AG20443 (cell line): Measurements from ENCODE around the gene BMP8B.
"Not testable (repeated sequence)": the region's sequence is repeated elsewhere in the genome, so short reads cannot be mapped to it uniquely, and the experiment has no call there.

Source experiments
- DNase-seq: peaks from one replicate; pipeline ENCODE4 v3.0.0; 2012; ENCODE audit warnings: low spot score, mixed read lengths

The BMP8B gene

DNA sequence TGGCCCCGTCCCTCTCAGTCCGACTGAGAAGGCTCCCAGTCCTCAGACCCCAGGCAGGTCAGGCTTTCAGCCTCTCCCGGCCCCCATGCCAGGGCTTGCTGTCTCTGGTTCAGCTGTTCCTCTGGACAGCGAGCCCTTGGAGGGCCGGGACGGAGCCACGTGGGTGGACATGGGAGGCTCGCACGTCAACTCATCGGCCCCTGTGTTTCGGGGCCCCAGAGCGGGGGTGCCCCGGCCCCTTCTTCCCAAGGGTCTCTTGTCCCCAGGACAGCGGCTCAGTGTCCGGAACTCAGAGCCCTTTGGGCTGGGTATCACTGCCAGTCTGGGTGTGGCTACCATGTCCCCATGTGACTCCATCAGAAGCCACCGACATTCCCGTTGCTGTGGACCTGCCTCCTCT, 10.8 kb downstream of the BMP8B start:
- not testable (repeated sequence) for DNase-seq

DNA sequence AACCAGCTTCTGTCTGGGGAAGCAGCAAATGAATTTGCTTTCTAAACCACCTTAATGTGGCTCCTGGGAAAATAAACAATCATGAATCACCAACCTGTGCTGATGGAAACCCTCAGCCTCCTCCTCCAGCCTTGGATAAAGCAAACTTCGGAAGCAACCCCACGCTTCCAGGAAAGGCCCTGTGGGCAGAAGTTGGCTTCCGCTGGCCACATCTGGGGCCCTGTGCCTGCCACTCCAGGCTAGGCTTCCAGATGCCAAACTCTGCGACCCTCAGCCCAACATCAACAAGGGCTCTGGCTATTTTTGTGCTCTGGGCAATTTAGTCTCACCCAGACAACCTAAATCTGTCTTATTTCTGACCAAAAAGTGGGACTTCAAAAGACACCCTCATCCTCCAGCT, 11.4 kb downstream of the BMP8B start:
- no peak for DNase-seq

DNA sequence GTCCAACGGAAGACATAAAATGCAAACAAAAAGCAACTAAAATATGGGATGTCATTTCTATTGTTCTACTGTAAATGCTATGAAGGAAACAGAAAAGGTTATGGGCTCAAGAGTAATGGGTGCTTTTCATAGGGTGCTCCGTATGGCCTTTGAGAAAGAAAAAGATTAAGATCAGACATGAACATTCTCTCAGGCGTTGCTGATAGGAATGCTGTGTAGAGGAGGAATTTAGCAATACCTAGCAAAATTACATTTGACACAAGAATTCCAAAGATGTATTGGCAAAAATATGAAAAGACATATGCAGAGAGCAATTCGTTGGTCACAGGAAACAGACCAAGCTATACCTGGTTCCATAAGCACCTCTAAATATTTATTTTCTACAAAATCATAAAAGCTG, 11.8 kb downstream of the BMP8B start:
- DNase-seq, result no peak

DNA sequence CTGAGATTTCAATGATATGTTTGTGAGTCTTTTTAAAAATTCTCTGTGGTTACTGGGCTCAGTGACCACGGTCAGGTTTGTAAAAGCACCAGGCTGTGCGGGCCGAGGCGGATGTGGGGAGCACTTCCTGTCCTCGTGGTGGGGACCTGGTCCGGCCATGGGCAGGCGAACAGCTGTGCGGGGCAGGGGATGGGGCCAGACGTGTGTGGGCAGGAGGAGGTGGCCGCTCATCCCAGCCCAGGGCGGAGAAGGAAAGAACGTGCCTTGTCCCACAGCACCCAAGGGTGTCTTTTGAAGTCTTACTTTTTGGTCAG, 12.3 kb downstream of the BMP8B start:
- DNase-seq, result no peak

DNA sequence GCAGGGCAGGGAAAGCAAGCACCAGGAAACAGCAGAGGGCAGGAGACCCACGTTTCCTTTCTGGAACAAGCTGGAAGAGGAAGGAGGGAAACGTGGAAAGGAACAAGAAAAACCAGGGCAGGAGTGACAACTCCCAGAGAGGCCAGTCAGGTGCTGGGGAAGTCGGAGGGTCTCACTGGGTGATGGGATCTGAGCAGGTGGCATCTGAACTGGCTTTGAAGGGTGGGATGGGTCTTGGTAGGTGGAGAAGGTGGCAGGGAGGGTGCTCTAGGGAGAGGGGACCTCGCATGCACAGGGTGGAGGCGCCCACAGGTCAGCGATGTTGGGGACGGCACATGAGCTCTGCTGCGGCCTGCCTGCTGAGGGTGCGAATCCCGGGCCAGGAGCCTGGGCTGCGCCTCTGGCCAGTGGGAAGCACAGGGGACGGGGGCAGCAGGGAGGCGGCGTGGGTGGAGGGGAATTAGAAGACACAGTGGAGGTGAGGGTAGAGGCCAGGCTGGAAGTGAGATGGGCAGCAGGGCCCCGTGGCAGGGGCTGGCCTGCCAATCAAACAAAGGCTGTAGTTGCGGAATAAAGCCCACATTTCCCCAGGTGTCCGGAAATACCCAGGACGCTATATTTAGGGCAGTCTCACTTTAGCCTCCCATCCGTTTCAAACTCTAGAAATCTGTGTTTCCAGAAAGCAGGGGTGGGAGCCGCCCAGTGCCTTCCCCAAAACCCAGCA, 12.8 kb downstream of the BMP8B start:
- DNase-seq, result not testable (repeated sequence)

DNA sequence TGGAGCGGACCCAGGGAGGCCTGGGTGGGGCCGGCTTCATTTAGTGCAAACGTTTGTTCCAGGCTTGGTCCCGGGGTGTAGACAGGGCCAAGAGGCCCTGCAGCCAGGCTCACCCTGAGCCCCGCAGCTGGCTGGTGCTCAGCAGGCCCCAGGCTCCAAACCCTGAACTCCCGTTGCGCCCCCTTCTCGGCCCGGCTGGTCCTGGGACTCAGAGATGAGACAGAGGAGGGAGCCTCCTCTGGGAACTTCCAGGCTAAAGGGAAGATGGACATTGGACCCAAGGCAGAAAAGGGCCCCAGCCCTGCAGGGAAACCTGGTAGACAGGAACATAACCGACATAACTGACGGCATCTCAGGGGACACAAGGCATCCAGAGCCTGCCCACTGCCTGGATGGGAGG, 13.5 kb downstream of the BMP8B start:
- DNase-seq, result not testable (repeated sequence)

DNA sequence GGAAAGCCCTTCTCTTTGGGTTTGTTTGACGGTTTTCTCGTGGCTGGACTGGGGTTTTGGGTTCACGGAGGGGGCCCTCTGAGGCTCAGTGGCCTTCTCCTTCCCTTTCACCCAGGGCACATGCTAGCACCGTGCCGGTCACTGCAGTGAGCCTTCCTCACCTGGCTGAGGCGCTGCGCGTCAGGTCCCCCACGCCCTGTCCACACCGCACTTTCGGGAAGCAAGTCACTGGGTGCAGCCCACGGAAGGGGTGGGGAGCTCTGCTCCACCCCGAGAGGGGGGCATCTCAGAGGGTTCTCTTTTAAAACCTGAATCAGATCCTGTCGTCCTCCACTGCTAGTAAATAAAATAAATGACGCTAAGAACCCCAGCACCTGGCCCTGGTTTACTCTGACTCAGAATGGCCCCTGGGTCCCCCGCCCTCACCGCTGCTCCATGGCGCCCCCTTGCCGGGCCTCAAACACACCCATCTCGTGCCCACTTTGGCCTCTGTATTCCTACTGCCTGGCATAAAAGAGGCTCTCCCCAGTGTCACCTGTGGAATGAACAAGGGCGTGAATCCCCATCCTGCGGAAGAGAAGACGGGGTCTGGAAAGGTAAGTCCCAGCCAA, 15.2 kb downstream of the BMP8B start:
- DNase-seq, result not testable (repeated sequence)

DNA sequence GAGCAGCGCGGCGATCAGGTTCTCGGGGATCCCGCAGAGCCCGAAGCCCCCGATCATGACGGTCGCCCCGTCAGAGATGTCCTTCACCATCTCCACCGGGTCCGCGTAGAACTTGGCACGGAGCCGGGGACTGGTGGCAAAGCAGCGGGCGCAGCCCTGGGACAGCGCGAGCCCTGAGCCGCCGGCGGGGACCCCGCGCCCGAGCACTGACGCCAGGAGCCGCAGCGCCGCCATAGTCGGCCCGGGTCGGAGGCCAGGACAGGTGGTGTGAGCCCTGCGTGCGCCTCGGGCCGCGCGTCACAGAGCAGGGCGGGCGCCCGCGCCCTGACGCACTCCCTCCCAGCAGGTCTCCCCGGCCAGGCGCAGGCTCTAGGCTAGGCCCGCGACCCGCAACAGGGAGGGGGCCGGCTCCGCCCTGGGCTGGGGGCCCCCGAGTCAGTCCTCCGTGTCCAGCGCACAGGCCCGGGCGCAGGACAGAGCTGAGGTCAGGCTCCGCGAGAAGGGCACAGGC, 17.6 kb downstream of the BMP8B start, which contains the start of gene OXCT2:
TSS of gene OXCT2 (minus strand) at position 327 of the 511 bp plus-strand sequence. CDS start at position 234, 93 bp downstream.
- DNase-seq, result not testable (repeated sequence)

DNA sequence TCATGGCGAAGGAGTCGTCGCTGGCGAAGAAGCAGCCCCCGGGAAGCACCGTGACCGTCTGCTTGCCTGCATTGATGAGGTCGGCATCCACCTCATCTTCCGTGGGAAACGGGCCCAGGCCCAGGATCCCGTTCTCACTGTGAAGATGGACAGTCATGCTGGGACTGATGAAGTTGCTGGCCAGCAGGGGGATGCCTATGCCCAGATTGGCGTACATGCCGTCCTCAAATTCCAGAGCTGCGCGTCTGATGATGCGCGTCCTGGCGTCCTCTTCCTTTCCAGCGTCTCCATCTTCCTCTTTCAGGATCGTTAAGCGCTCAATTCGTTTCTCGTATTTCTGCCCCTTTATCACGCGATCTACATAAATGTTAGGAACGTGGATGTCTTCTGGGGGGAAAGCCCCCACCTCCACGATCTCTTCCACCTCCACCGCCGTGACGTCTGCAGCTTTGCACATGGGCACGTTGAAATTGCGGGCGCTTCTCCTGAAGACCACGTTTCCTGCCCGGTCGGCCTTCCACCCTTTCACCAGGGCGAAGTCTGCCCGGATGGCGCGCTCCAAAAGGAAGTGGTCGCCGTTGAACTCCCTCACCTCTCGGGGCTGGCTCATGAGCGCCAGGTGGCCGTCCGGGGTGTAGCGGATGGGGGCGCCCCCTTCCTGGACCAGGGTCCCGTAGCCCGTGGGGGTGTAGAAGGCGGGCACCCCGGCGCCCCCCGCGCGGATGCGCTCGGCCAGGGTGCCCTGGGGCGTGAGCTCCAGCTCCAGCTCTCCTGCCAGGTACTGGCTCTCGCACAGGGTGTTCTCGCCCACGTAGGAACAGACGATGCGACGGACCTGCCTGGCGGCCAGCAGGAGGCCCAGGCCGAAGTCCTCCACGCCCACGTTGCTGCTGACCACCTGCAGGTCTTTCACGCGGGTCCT, 18.3 kb downstream of the BMP8B start:
- not testable (repeated sequence) for DNase-seq

DNA sequence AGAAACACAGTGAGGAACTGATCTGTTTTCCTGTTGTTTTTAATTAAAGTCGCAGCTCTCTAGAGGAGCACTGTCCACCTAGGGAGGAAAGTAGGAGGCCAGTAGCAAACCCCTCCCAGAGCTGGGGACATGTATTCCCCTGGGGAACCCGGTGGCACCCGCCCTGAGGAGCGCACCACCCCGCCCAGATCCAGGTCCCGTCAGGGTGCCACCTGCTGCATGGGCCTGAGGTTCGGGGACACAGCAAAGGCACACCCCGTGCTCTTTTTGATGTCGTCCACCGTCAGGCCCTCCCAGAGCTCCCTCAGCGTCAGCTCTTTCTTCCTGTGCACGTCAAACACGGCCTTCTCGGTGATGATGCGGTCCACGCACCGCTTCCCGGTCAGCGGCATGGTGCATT, 19.2 kb downstream of the BMP8B start:
- DNase-seq, result not testable (repeated sequence)

DNA sequence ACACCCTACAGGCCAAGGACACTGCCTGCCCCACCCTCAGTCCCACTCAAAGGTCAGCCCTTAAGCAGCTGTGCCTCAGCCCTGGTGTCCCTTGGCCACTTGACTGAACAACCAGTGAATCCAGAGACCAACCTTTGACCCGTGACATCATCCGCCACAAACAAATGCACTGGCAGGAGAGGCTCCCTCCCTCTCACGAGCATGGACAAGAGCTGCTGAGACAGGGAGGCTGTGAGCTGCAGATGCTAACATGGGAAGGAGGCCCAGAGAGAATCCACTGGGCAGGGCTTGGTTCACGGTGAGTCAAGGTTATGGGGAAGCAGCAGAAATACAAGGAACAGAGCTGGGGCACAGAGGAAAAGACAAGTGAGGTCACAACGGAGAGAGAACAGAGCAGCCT, 22.2 kb downstream of the BMP8B start:
- not testable (repeated sequence) for DNase-seq

DNA sequence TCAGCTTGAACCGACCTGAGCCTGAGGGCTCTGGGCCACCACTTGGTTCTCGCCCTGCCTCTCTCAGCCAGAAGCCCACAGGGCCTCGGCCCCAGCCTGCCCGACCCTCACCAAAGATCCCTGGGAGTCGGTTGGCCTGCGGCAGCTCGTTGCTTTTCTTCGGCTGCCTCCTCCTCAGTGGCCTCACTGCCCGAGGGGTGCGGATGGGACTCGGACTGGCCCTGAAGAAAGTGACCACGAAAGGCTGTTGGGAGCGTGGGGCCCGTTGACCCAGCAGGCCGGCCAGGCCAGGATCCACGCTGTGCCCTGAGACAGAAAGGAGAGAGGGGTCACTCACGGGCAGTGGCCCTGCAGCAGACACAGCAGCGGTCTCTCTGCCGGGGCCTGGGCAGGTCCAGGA, 24.2 kb downstream of the BMP8B start:
- not testable (repeated sequence) for DNase-seq

DNA sequence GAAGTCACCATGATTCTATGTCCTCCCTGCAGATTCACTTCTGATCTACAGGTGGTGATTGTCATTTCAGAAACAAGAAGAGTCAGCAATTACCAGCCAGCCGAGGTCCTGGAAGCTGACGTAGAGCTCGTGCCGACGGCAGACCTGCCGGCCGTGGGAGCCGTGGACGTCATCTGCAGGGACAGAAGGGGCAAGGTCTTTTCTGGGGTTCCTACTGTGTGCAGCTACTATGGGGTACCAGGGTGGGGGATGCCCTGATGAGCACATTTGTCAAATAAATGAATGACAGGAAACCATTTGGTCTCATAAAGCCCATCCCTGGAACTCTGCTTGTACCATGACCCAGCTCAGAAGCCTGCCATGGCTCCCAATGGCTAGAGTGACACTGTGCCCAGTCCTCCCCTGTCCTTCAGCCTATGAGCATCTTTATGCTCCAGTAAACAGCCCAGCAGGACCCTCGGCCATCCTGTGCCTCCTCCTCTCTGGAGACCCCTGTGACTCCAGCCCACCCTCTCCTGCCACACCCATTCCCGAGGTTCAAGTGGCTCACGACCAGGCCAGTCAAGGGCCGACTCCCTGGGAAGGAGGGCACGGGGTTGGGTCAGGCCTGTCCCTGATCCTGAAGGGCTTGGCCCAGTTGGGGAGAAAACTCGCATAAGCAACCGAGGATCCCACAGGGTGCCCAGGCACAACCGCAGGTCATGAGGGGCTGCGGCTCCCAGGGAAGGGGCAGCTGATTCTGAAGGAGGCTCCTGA, 24.9 kb downstream of the BMP8B start:
- not testable (repeated sequence) for DNase-seq

DNA sequence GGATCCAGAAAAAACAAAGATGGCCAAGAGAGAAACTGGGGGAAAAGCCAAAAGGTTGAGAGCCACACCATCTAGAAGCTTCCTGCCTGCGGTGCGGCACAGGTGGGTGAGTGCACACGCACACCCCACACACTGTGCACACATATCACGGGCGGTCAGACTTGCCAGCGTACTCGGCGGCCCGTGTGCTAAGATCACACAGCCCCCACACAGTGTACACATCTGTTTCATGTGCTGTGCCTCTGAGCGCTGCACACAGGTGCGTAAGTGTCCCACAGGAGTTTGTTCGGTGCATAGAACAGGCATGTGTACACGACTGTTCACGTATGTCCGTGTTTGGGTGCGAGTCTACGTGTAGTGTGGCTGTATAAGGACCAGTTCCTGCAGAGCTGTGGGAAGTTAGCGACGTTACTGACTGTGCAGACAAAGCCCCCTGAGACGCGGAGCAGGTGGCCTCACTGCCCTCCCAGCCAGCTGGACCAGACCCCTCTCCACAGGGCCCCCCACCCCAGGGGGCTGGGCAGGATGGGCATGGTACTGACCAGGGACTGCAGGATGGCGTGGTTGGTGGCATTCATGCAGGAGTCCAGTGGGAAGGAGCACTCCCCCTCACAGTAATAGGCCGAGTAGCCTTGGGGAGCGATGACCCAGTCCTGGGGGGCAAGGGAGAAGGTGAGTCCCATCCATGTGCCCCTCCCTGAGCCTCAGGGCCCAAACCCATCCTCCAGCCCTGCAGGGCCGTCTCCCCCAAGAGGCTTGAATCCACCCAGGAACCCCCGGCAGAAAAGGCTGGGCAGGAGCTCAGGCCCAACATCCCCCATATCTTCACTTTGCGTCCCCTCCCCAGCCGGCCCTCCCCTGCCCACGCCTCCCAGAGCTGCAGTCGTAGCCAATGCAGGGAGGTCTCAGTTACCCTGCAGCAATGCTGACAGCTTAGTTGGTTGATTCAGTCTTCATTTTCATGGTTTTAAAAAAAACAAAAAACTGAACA, 25.8 kb downstream of the BMP8B start:
- DNase-seq, result no peak

DNA sequence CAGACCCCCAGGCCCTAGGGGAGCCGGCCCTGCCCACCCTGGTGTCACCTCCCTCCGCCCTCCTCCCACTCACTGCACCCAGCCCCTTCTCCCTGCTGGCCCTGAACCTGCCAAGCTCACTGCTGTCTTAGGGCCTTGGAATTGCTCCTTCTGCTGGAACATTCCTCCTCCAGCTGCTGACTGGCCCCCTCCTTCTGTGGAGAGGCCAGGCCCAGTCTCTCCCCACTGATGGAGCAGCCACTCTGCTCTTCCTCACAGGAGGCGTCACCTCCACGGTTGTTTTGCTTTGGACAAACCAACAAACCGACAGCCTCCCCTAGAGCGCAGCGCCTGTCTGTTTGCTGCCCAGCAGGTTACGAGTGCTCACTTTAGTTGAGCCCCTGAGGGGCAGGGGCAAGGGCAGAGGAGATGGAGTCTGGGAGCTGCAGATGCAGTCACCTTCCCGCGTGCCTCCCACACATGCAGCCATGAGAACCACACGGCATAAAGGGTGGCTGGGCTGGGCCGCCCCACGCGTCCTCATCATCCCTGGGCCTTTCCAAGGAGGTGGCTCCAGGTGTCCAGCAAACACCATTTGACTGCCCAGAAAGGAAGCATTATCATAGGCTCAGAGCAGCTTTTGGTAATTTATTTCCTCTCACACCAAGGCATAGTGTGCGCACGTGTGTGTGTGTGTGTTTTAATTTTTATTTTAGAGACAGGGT, 27.0 kb downstream of the BMP8B start:
- DNase-seq, result no peak

DNA sequence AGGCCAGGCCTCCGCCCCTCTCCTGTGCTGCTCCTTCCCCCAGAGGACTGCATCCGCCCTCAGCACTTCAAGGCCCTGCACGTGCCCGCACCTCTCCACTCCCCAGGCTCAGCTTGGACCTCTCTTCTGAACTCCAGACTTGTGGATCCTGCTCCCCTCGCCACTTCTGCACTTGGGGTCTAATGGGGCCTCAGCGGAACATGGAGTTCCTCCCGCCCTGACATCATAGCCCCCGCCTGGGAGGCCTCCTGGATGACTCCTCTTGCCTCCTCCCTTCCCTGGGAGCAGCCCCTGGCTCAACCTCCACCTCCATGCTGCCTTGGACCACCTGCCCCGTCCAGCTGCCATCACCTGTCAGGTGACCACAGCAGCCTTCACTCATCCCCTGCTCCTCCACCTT, 27.6 kb downstream of the BMP8B start:
- no peak for DNase-seq

DNA sequence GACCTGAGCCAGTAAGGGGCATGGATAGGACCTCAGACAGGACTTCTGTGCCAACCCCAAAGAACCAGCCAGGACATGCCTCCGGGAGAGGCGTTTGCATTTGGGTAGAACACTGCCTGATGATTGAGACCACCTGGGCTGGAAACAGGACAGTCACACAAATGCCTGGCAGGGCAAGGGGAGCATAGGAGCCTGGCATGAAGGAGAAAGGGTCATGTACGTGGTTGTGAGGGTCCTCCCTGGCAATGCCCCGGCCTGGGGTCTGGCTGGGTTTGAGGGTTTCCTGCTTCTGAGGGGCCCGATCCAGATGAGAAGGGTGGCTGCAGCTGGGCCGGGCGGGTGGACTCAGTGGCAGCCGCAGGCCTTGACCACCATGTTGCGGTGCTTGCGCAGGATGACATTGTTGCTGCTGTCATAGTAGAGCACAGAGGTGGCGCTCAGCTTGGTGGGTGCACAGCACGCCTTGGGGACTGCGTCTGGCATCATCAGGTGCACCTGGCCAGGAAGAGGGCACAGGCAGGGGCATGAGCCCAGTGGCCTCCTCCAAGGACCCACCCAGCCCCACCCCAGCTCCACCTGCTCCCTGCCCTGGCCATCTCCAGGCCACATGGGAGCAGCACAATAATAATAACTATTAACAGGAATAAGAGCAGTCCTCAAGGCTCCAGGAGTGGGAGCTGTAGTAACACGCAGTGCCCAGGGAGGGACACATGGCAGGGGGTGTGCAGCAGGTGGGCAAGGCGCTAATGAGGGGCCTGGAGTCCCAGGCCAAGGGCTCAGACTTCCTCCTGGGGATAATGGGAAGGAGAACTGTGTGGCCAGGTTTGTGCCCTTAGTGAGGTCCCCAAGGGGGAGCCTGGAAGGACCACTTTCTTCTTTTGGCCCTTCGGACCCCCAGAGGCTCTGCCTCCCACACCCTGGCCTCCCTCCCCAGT, 28.3 kb downstream of the BMP8B start:
- no peak for DNase-seq

DNA sequence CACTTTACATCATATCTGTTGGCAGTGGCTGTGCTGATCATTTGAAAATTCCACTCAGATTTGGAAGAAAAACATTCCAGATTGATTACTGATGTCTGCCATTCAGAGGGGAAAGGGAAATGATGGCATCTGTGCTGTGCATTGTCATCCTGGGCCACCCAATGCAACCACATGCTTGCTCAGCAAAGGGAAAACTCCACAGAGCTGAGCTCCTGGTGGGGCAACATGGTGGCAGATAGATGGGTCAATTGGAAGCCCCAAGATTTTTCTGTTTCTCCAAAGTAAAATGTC, 29.3 kb downstream of the BMP8B start:
- no peak for DNase-seq
